H1 (cell line): ENCODE measurements around the gene PPP2R2C. TPM values are rescaled to one million over a fixed set of nuclear protein-coding genes. Genes with fewer than 3 reads are reported as not detected.

ENCODE experiments used
- CTCF ChIA-PET: fragments of 300-600 bp; sonication (Branson Sonifier 250); formaldehyde crosslinking; loops from one replicate; lab custom pipeline; 2021; ENCODE audit not compliant: partially characterized antibody; lab: Charles Lee
- POLR2A ChIA-PET: fragments of 300-600 bp; sonication (Branson Sonifier 250); formaldehyde crosslinking; loops from one replicate; lab custom pipeline; 2021; ENCODE audit warnings: inconsistent platforms; ENCODE audit not compliant: partially characterized antibody; lab: Charles Lee
- DNase-seq, 2 experiments: peaks; one replicate each; pipeline versions ENCODE4 v3.0.0 to v3.0.0-alpha.2; 2010 to 2022; ENCODE audit warnings: low spot score in 2 of 2, low read depth in 1 of 2, mixed read lengths in 1 of 2
- FAIRE-seq: peaks from 2 replicates; lab custom pipeline; 2011; peaks lifted over from hg19 to GRCh38; lab: Jason Lieb, UNC
- H2AFZ ChIP-seq: 2 replicates; pipeline ENCODE4 v1.8.1; 2012; ENCODE audit warnings: low read length, inconsistent platforms
- H2AK5ac ChIP-seq: 2 replicates; pipeline ENCODE4 v1.6.1; 2013; ENCODE audit warnings: low read depth, low read length
- H2BK120ac ChIP-seq: replicated peaks from 2 replicates; pipeline ENCODE3; 2013; ENCODE audit warnings: low read depth, low read length, inconsistent platforms
- H2BK12ac ChIP-seq: 2 replicates; pipeline ENCODE4 v1.6.1; 2013; ENCODE audit warnings: low read depth, low read length
- H2BK15ac ChIP-seq: 2 replicates; pipeline ENCODE4 v1.6.1; 2013; ENCODE audit warnings: low read length
- H2BK20ac ChIP-seq: 2 replicates; pipeline ENCODE4 v1.6.1; 2013; ENCODE audit warnings: low read length
- H2BK5ac ChIP-seq: 2 replicates; pipeline ENCODE4 v1.6.1; 2013; ENCODE audit warnings: low read depth, low read length
- H3K14ac ChIP-seq: 2 replicates; pipeline ENCODE4 v1.6.1; 2013; ENCODE audit warnings: inconsistent platforms; ENCODE audit not compliant: insufficient read length
- H3K18ac ChIP-seq: 2 replicates; pipeline ENCODE4 v1.6.1; 2013; ENCODE audit warnings: low read length; ENCODE audit errors: extremely low read depth
- H3K23ac ChIP-seq: 2 replicates; pipeline ENCODE4 v1.6.1; 2013; ENCODE audit warnings: inconsistent platforms; ENCODE audit not compliant: insufficient read length
- H3K23me2 ChIP-seq: 2 replicates; pipeline ENCODE4 v1.6.1; 2013; ENCODE audit warnings: low read depth, low read length
- H3K27ac ChIP-seq: 2 replicates; pipeline ENCODE4 v1.6.1; 2011; ENCODE audit warnings: low read depth, low read length, inconsistent platforms
- H3K27me3 ChIP-seq, 4 experiments: replicated peaks in 1 of 4; 1 replicate in 1 of 4; 2 replicates in 3 of 4; pipeline versions ENCODE4 v1.6.1 to v1.8.1; 2011 to 2013; ENCODE audit warnings: low read length in 3 of 4, mild to moderate bottlenecking in 3 of 4, inconsistent platforms in 2 of 4, mixed read lengths in 2 of 4, moderate library complexity in 1 of 4; ENCODE audit not compliant: control insufficient read depth in 3 of 4, insufficient read depth in 3 of 4; ENCODE audit errors: extremely low read depth in 1 of 4
- H3K36me3 ChIP-seq, 4 experiments: 2 replicates each; pipeline versions ENCODE4 v1.6.1 to v1.8.1; 2011 to 2013; ENCODE audit warnings: mild to moderate bottlenecking in 4 of 4, low read length in 3 of 4, moderate library complexity in 2 of 4, control low read depth in 1 of 4, inconsistent platforms in 1 of 4; ENCODE audit not compliant: insufficient read depth in 4 of 4, control insufficient read depth in 2 of 4
- H3K4ac ChIP-seq: replicated peaks from 2 replicates; pipeline ENCODE3; 2013; ENCODE audit warnings: low read length, low read depth, mixed read lengths, inconsistent platforms; ENCODE audit not compliant: insufficient read length
- H3K4me1 ChIP-seq, 4 experiments: replicated peaks in 1 of 4; 1 replicate in 1 of 4; 2 replicates in 3 of 4; pipeline versions ENCODE4 v1.6.1 to v1.8.1; 2011 to 2013; ENCODE audit warnings: low read length in 3 of 4, inconsistent platforms in 2 of 4, mixed read lengths in 1 of 4; ENCODE audit not compliant: insufficient read depth in 4 of 4, control insufficient read depth in 3 of 4
- H3K4me2 ChIP-seq, 2 experiments: 2 replicates each; pipeline versions ENCODE4 v1.6.1 to v1.8.1; 2011 to 2013; ENCODE audit warnings: low read depth in 2 of 2, low read length in 2 of 2, control low read depth in 1 of 2, inconsistent platforms in 1 of 2, mild to moderate bottlenecking in 1 of 2; ENCODE audit not compliant: insufficient read depth in 1 of 2
- H3K4me3 ChIP-seq, 4 experiments: fragments of 200-600, 300-600 bp in 1 of 4; sonication (generic), shearing (Covaris generic), sonication (Bioruptor Twin) in 1 of 4; 2 replicates each; pipeline versions ENCODE4 v1.5.1 to v1.8.1; 2011 to 2016; ENCODE audit warnings: low read length in 4 of 4, low read depth in 3 of 4, control low read depth in 2 of 4, inconsistent platforms in 2 of 4, mild to moderate bottlenecking in 2 of 4, mixed read lengths in 1 of 4, moderate library complexity in 1 of 4; ENCODE audit not compliant: insufficient read depth in 2 of 4; ENCODE audit errors: extremely low read depth in 1 of 4
- H3K56ac ChIP-seq: replicated peaks from 2 replicates; pipeline ENCODE3; 2013; ENCODE audit warnings: low read depth, mild to moderate bottlenecking, mixed read lengths, low read length, inconsistent platforms; ENCODE audit not compliant: insufficient read length
- H3K79me1 ChIP-seq: 2 replicates; pipeline ENCODE4 v1.6.1; 2013; ENCODE audit warnings: low read depth, low read length, control low read depth
- H3K79me2 ChIP-seq, 2 experiments: 2 replicates each; pipeline versions ENCODE4 v1.6.1 to v1.8.1; 2012 to 2013; ENCODE audit warnings: low read length in 2 of 2, mild to moderate bottlenecking in 2 of 2, inconsistent platforms in 1 of 2; ENCODE audit not compliant: insufficient read depth in 2 of 2, control insufficient read depth in 1 of 2
- H3K9ac ChIP-seq, 4 experiments: replicated peaks in 1 of 4; 1 replicate in 1 of 4; 2 replicates in 3 of 4; pipeline versions ENCODE4 v1.6.1 to v1.8.1; 2011 to 2013; ENCODE audit warnings: low read depth in 3 of 4, low read length in 3 of 4, control low read depth in 2 of 4, mild to moderate bottlenecking in 2 of 4, moderate library complexity in 2 of 4, inconsistent platforms in 1 of 4; ENCODE audit errors: extremely low read depth in 1 of 4
- H3K9me3 ChIP-seq, 2 experiments: 2 replicates each; pipeline versions ENCODE4 v1.6.1 to v1.8.1; 2012 to 2013; ENCODE audit warnings: mild to moderate bottlenecking in 2 of 2, moderate library complexity in 2 of 2, control low read depth in 1 of 2, inconsistent platforms in 1 of 2, low read depth in 1 of 2, low read length in 1 of 2, mixed read lengths in 1 of 2; ENCODE audit not compliant: insufficient read depth in 2 of 2
- H4K20me1 ChIP-seq, 2 experiments: replicated peaks in 1 of 2; 2 replicates each; pipeline versions ENCODE3 to v1.8.1; 2011 to 2013; ENCODE audit warnings: inconsistent platforms in 2 of 2, low read length in 2 of 2, mild to moderate bottlenecking in 1 of 2; ENCODE audit not compliant: insufficient read depth in 2 of 2, control insufficient read depth in 1 of 2
- H4K5ac ChIP-seq: 2 replicates; pipeline ENCODE4 v1.6.1; 2013; ENCODE audit warnings: low read length, low read depth, mixed read lengths, inconsistent platforms; ENCODE audit not compliant: insufficient read length
- H4K8ac ChIP-seq: 2 replicates; pipeline ENCODE4 v1.8.0; 2013; ENCODE audit warnings: mild to moderate bottlenecking, moderate library complexity, low read length, inconsistent platforms; ENCODE audit not compliant: insufficient read depth; ENCODE audit errors: extremely low read depth
- H4K91ac ChIP-seq: replicated peaks from 2 replicates; pipeline ENCODE3; 2013; ENCODE audit warnings: low read length, mixed read lengths, inconsistent platforms; ENCODE audit not compliant: insufficient read length
- ASH2L ChIP-seq: fragments of 200-600, 300-600 bp; sonication (generic); IDR thresholded peaks from one replicate; pipeline ENCODE4 v1.7.1; 2017; ENCODE audit warnings: low read length
- BACH1 ChIP-seq: IDR thresholded peaks from 2 replicates; pipeline ENCODE4 v1.6.1; 2012; ENCODE audit warnings: low read length, improper control_type of control experiment
- CEBPB ChIP-seq: IDR thresholded peaks from 2 replicates; pipeline ENCODE4 v1.6.1; 2012; ENCODE audit warnings: low read depth, low read length
- CHD2 ChIP-seq: IDR thresholded peaks from 2 replicates; pipeline ENCODE4 v1.6.1; 2012; ENCODE audit warnings: low read length, improper control_type of control experiment
- EZH2 ChIP-seq: fragments of 200-600 bp; sonication (generic); IDR thresholded peaks from 2 replicates; pipeline ENCODE4 v1.7.1; 2012; ENCODE audit warnings: low read depth, mild to moderate bottlenecking, moderate library complexity, low read length, inconsistent platforms; ENCODE audit not compliant: severe bottlenecking
- MAFK ChIP-seq: IDR thresholded peaks from 2 replicates; pipeline ENCODE4 v1.6.1; 2012; ENCODE audit warnings: low read depth, mild to moderate bottlenecking, improper control_type of control experiment, low read length
- NRF1 ChIP-seq: IDR thresholded peaks from 2 replicates; pipeline ENCODE4 v1.6.1; 2011; ENCODE audit warnings: mild to moderate bottlenecking, low read depth, low read length, improper control_type of control experiment
- SP1 ChIP-seq: IDR thresholded peaks from 2 replicates; pipeline ENCODE4 v1.6.1; 2011; ENCODE audit warnings: low read depth, low read length
- ZNF274 ChIP-seq: IDR thresholded peaks from 2 replicates; pipeline ENCODE4 v1.7.0; 2012; ENCODE audit warnings: low read length, borderline replicate concordance; ENCODE audit errors: extremely low read depth
- WGBS, 2 experiments: shearing (Covaris generic) in 1 of 2; methylation state at CpG; one replicate each; pipeline versions ENCODE4 v1.1.6 to v1.1.7; 2013 to 2015; ENCODE audit warnings: low lambda C conversion rate in 2 of 2, mixed read lengths in 2 of 2, inconsistent platforms in 1 of 2, low coverage in 1 of 2, missing lambda C conversion rate in 1 of 2; ENCODE audit not compliant: insufficient replicate concordance in 2 of 2, insufficient coverage in 1 of 2, insufficient read length in 1 of 2; ENCODE audit errors: extremely low coverage in 1 of 2, missing lambda C conversion rate in 1 of 2; 5-methylcytosine and 5-hydroxymethylcytosine counted together
- polyA plus RNA-seq, 7 experiments: library from polyadenylated mRNA; depleted of rRNA in 3 of 7; stranded (reverse) in 5 of 7; unstranded in 2 of 7; fragments of >200 nt in 5 of 7; fragments of 200-250 nt in 2 of 7; gene quantifications; 1 replicate in 5 of 7; 2 replicates in 1 of 7; 4 replicates in 1 of 7; pipeline versions ENCODE4 v1.2.1 to v1.2.3, GENCODE V29; 2011 to 2013; ENCODE audit warnings: missing spikeins in 2 of 7, mixed read lengths in 2 of 7
- total RNA-seq: library from RNA; stranded (reverse); fragmentation: NEBNext Ultra II Directional; extraction: Animal tissue kit (Norgen Biotek cat#: 25700); gene quantifications from 2 replicates; pipeline ENCODE4 v1.2.1, GENCODE V29; 2021

PPP2R2C gene
- total and polyA plus RNA-seq, 2 of the 8 experiments (the other 6 are each of a cell fraction or from before 2014, with no cell fraction given) = 6.4 TPM

DNA sequence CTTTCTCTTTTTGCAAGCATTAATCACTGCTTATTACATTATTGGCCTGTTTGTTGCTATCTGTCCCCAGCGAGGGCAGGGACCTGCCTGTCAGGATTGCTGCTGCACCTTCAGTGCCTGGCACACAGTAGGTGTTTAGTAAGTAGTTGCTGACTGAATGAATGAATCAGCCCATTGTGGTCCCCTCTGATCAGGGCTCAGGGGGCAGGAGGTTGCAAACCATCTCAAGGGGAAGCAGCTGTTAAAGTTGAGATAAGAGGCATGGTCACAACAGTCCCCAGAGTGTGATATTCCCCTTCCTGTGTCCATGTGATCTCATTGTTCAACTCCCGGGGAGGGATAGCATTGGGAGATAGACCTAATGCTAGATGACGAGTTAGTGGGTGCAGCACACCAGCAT is 117.4 kb downstream of the PPP2R2C start:
- WGBS, 2 experiments = 95% methylated on average over 3 of the region's 3 CpGs; no CpG with 5 or more reads in 1 of the 2 experiments

More for the DNA sequence above, 117.4 kb downstream of the PPP2R2C start:
- no peak for FAIRE-seq
- no peaks in the 10 kb centered on the region for H3K36me3 ChIP-seq
- H3K79me1 ChIP-seq = no peaks in the 10 kb centered on the region
- H2AK5ac ChIP-seq = no peak overlapping the region
- H3K23me2 ChIP-seq = no peaks in the 10 kb centered on the region; the same call in 1 of the 2 replicates
- no peak overlapping the region for H4K91ac ChIP-seq
- no peak overlapping the region for H2AFZ ChIP-seq
- H3K27ac ChIP-seq = no peak overlapping the region
- no peaks in the 10 kb centered on the region for H3K79me2 ChIP-seq
- peaks cover 0 to 2% of the 10 kb centered on the region in 2 experiments for H4K20me1 ChIP-seq
- CTCF ChIA-PET = interaction anchor here (0.7 to 1.8 kb wide), 9 partner anchors 10 to 139 kb away, joined by 3 to 16 read pairs (median 4); no protein-coding TSS in a partner anchor
- POLR2A ChIA-PET = no interaction called here
- no peak overlapping the region for H3K56ac ChIP-seq
- no peak overlapping the region for H2BK5ac ChIP-seq
- H3K14ac ChIP-seq = no peak overlapping the region
- no peak overlapping the region for H2BK120ac ChIP-seq
- 0 out of 7 replicates have a peak, but pooled peaks cover 0 to 2% (median 0%) of the 10 kb centered on the region in 4 experiments for H3K27me3 ChIP-seq
- H3K18ac ChIP-seq = no peak overlapping the region
- H3K9ac ChIP-seq = no peak overlapping the region
- H3K4ac ChIP-seq = no peak overlapping the region
- no peak for TF ChIP-seq MAFK
- TF ChIP-seq NRF1 = no peak
- TF ChIP-seq BACH1 = no peak
- no peak for TF ChIP-seq SP1
- no peak for TF ChIP-seq ASH2L
- no peak for TF ChIP-seq EZH2
- TF ChIP-seq CHD2 = no peak
- TF ChIP-seq CEBPB = no peak
- TF ChIP-seq ZNF274 = no peak
- H2BK20ac ChIP-seq = no peak overlapping the region
- no peak overlapping the region for H3K4me3 ChIP-seq
- H4K5ac ChIP-seq = no peak overlapping the region
- H4K8ac ChIP-seq = no peak overlapping the region
- no peaks in the 10 kb centered on the region for H3K9me3 ChIP-seq
- H2BK12ac ChIP-seq = no peak overlapping the region
- no peaks in the 10 kb centered on the region for H3K4me1 ChIP-seq
- no peak overlapping the region for H3K4me2 ChIP-seq
- DNase-seq = no peak
- H3K23ac ChIP-seq = no peak overlapping the region
- H2BK15ac ChIP-seq = no peak overlapping the region
